Stimulated activated CD4-positive, alpha-beta T cell treated with anti-CD3 and anti-CD28 coated beads, Interleukin-2, amount 100 ng/mL, for 4 hours (primary cell): Measurements from ENCODE around the gene COL5A1.
"Not testable (repeated sequence)": the region's sequence is repeated elsewhere in the genome, so short reads cannot be mapped to it uniquely, and the experiment has no call there.

Source experiments
- DNase-seq: peaks from one replicate; pipeline ENCODE4 v3.0.0-alpha.2; 2020; ENCODE audit warnings: low read depth

Gene COL5A1

DNA sequence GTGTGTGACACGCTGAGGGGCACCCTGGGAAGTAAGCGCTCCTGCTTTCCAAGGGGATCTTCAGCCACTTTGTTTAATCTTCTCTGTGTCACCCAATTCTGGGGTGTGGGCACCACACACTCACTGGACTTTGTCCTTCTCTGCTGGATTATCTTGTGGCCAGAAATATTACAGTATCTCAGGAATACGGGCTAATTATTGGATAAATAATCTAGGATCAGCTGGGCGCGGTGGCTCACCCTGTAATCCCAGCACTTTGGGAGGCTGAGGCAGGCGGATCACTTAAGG, 50.9 kb downstream of the COL5A1 start:
- no peak for DNase-seq

- no peak for DNase-seq
Measured at GRCh38 chr9:134693011-134693410, 51.4 kb downstream of the COL5A1 start.

- no peak for DNase-seq
Measured at GRCh38 chr9:134693641-134694367, 52.2 kb downstream of the COL5A1 start.

GRCh38 chr9:134694368-134694665, 52.7 kb downstream of the COL5A1 start:
- DNase-seq = no peak

DNA sequence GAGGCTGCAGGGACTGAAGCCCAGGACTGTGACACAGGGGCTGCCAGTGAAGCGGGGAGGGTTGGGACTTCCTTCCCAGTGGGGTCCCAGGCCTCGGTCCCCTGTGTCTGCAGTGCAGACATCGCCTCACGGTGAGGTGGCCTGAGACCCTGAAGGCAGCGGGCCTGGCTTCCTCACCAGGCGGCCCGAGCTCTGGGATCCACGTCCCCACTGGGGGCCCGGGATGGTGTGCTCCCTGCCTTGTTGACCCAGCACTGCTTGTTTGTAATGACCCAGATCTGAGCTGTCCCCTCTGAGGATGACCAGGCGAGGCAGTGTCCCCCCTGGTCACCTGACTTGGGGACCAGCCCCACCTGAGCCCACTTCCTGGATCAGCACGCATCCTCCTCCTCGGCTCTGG, 53.1 kb downstream of the COL5A1 start:
- no peak for DNase-seq

GRCh38 chr9:134695144-134695543, 53.5 kb downstream of the COL5A1 start:
- no peak for DNase-seq

GRCh38 chr9:134696433-134696832, 54.8 kb downstream of the COL5A1 start:
- DNase-seq = no peak

DNA sequence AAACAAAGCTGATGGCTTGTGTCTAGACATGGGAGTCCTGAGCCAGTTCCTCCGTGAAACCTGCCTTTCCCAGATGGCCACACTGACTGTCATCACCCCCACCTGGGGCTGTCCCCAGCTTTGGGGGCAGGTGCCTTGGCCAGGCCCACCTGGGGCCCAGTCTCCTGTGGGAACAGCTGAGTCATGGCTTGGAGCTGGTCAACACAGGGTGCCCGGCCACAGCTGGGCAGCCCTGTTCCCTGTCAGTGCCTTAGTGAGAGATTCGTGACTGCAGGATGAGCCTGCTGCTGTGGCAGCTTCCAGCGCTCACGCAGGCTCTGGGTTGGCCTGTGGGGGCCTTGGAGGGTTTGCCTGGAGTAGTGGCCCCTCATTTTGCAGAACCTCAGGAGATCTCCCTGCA, 56.5 kb downstream of the COL5A1 start:
- DNase-seq = no peak

- DNase-seq = no peak
Measured at GRCh38 chr9:134698587-134699342, 57.2 kb downstream of the COL5A1 start.

DNA sequence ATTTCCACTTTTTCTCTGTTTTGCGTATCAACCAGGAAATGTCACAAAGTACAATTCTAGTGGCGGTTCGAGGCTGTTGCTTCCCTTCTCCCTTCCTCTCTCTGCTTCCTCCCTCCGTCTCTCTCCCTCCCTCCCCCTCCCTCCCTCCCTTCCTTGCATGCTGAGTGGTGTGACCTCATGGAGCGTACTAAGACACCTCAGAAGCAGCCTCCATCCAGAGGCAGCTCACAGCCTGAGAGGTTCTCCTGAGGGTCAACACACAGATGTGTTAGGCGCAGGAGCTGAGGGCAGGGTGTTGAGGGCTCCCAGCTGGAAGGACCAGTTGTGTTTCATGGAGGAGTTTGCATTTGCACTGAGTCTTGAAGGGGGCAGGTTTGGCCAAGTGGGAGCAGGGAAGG, 57.7 kb downstream of the COL5A1 start:
- DNase-seq = no peak

DNA sequence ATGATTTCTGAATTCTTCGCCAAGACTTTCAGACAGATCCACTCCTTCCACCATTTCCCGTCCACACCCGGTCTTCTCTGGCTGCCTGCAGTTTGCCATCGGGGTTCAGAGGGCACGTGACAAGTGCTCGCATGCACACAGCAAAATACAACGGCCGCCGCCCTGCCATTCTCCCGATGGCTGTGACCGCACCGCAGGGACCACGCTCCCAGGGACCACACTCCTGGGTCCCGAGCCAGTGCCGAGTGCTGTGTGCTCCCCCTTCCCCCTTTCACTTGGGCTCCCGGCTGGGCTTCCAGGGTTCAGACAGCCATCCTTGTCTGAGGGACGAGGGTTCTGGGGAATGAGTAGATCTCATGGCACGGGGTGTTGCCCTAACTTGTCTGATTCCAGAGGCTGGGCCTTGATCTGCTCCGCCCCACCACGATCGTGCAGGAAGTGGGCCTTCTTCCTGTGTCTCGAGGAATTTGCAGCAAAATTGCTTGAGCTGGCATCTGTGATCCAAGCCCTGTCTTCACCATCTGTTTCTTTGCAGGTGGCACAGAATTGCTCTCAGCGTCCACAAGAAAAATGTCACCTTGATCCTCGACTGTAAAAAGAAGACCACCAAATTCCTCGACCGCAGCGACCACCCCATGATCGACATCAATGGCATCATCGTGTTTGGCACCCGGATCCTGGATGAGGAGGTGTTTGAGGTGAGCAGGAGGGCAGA, 59.2 kb downstream of the COL5A1 start:
- no peak for DNase-seq

- no peak for DNase-seq
Measured at GRCh38 chr9:134701581-134702259, 60.1 kb downstream of the COL5A1 start.

DNA sequence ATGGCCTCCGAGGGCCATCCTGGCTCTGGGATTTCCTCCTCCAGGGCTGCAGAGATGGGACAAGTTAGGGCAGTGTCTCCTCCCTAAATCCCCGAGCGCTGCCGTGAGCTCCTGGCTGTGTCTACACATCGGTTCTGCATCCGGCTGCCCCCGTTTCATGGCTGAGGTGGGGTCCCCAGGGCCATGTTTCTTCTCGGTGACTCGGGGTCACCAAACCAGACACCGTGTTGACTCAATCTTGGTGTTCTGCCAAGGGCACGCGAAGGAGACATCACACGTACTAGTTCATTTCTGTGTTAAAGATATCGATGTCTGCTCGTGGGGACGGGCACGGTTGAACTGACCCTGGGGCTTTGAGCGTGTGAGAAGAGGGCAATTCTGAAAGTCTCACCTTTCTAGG, 60.7 kb downstream of the COL5A1 start:
- no peak for DNase-seq

GRCh38 chr9:134703730-134704114, 62.1 kb downstream of the COL5A1 start:
- DNase-seq = not testable (repeated sequence)

- no peak for DNase-seq
Measured at GRCh38 chr9:134704498-134704897, 62.9 kb downstream of the COL5A1 start.

- no peak for DNase-seq
Measured at GRCh38 chr9:134705786-134706185, 64.2 kb downstream of the COL5A1 start.

- DNase-seq = no peak
Measured at GRCh38 chr9:134706522-134706921, 64.9 kb downstream of the COL5A1 start.

DNA sequence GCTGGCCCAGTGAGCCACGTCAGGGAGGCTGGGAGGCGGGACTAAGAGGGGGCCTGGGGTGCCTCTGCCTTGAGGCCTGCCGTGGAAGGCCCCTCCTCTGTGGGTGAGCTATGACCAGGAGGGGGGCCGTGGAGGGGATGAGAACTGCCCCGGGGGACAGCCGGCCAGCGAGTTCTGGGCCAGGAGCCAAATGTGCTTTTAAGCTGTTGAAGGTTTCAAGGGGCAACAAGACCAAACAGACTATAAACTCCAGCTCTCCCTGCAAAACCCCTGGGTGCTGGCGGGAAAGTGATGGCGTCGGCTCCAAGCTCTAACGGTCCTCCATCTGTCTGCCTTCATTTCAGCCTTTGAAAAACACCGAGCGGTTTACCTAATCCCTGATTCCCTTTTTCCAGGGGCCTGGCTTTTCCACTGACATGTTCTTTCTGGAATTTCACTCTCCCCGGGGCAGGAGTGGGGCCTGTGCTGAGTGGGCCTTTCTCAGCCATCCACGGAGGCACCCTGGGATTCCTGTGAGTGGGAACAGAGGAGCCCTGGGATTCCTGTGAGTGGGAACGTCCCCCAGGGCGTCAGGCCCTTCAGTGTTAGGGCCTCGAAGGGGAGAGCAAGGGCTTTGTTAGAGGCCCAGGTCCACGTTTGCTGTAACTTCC, 65.6 kb downstream of the COL5A1 start:
- no peak for DNase-seq

GRCh38 chr9:134707731-134708671, 66.4 kb downstream of the COL5A1 start:
- no peak for DNase-seq

- no peak for DNase-seq
Measured at GRCh38 chr9:134708672-134709038, 67.1 kb downstream of the COL5A1 start.

- no peak for DNase-seq
Measured at GRCh38 chr9:134709512-134710270, 68.1 kb downstream of the COL5A1 start.
